Vagina (tissue), 2 donors: ENCODE data around the gene KIAA1210. TPM values are rescaled to one million over a fixed set of nuclear protein-coding genes. Genes with fewer than 3 reads are reported as not detected.

Experiments used
- DNase-seq, 2 donors: peaks; one replicate each; pipeline ENCODE4 v3.0.0-alpha.2; 2017; ENCODE audit errors: extremely low spot score in 2 of 2
- H3K27ac ChIP-seq: fragments of 200-600 bp; sonication (generic); one replicate; pipeline ENCODE4 v1.5.1; 2019
- H3K27me3 ChIP-seq: fragments of 200-600 bp; sonication (generic); one replicate; pipeline ENCODE4 v1.5.1; 2019
- H3K36me3 ChIP-seq, 2 donors: fragments of 200-600 bp; sonication (generic); one replicate each; pipeline ENCODE4 v1.5.1; 2017 to 2019
- H3K4me1 ChIP-seq: fragments of 200-600 bp; sonication (generic); one replicate; pipeline ENCODE4 v1.5.1; 2019
- H3K4me3 ChIP-seq, 2 donors: fragments of 200-600 bp; sonication (generic); 1 replicate in 1 of 2; 2 replicates in 1 of 2; pipeline ENCODE4 v1.5.1; 2016 to 2019
- H3K9me3 ChIP-seq: fragments of 200-600 bp; sonication (generic); one replicate; pipeline ENCODE4 v1.5.1; 2019
- POLR2A ChIP-seq, 2 donors: fragments of 450-650 bp; IDR thresholded peaks; one replicate each; pipeline ENCODE4 v1.6.1; 2017; ENCODE audit warnings: antibody characterized with exemption in 2 of 2, mild to moderate bottlenecking in 2 of 2, moderate library complexity in 2 of 2
- POLR2AphosphoS5 ChIP-seq, 2 donors: sonication (generic); formaldehyde crosslinking; IDR thresholded peaks; one replicate each; pipeline ENCODE4 v1.9.0; 2017; ENCODE audit warnings: antibody characterized with exemption in 2 of 2, mild to moderate bottlenecking in 2 of 2, low read depth in 1 of 2; ENCODE audit not compliant: insufficient read depth in 1 of 2
- intact Hi-C: fragments of 100-400 bp; cut with DNase I; formaldehyde crosslinking; loops from one replicate; pipeline ENCODE4 v1.15.1; 2023
- total RNA-seq: library from RNA; depleted of rRNA; stranded (reverse); fragments of >200 nt; gene quantifications from one replicate; pipeline ENCODE4 v1.2.3, GENCODE V29; 2016
- TF ChIP-seq, protein P1 (sequence below), 3 experiments: fragments of 450-650 bp in 2 of 3; fragments of 200-600 bp in 1 of 3; sonication (generic) in 1 of 3; IDR thresholded peaks; one replicate each; pipeline ENCODE4 v1.5.1; 2017 to 2019; ENCODE audit warnings: antibody characterized with exemption in 3 of 3, mild to moderate bottlenecking in 2 of 3, moderate library complexity in 2 of 3

Gene KIAA1210
- total RNA-seq, 1 donor from 2014 or later = not detected

DNA sequence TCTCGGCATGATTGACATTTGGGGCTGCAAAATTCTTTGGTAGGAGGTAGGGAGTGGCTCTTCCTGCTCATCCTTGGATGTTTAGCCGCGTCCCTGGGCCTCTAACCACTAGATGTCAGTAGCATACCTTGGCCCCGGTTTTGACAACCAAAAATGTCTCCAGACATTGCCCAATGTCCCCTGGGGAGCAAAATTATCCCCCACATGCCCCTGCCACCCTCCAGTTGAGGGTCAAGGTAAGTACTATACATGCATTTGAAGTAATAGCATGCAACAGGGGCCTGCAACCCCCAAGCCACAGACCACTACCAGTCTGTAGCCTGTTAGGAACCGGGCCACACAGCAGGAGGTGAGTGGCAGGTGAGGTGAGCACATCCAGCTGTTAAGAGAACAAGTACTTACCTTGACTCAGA lies 17.6 kb upstream of the KIAA1210 start:
- no peak overlapping the region for H3K27ac ChIP-seq
- intact Hi-C loops = no loop called here
- no peaks in the 10 kb centered on the region for H3K27me3 ChIP-seq
- H3K9me3 ChIP-seq = no peaks in the 10 kb centered on the region
- DNase-seq = no peak
- no peak for TF ChIP-seq POLR2AphosphoS5 (IDR thresholded peaks at IDR 0.05; ENCODE audit: insufficient read depth in 1 of 2, low read depth in 1 of 2)
- no peak for TF ChIP-seq POLR2A (IDR thresholded peaks at IDR 0.05)
- TF ChIP-seq, protein P1, sequence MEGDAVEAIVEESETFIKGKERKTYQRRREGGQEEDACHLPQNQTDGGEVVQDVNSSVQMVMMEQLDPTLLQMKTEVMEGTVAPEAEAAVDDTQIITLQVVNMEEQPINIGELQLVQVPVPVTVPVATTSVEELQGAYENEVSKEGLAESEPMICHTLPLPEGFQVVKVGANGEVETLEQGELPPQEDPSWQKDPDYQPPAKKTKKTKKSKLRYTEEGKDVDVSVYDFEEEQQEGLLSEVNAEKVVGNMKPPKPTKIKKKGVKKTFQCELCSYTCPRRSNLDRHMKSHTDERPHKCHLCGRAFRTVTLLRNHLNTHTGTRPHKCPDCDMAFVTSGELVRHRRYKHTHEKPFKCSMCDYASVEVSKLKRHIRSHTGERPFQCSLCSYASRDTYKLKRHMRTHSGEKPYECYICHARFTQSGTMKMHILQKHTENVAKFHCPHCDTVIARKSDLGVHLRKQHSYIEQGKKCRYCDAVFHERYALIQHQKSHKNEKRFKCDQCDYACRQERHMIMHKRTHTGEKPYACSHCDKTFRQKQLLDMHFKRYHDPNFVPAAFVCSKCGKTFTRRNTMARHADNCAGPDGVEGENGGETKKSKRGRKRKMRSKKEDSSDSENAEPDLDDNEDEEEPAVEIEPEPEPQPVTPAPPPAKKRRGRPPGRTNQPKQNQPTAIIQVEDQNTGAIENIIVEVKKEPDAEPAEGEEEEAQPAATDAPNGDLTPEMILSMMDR (IDR thresholded peaks at IDR 0.05) = no peak
- no peak overlapping the region for H3K4me3 ChIP-seq
- H3K4me1 ChIP-seq = no peaks in the 10 kb centered on the region
- H3K36me3 ChIP-seq = no peaks in the 10 kb centered on the region

DNA sequence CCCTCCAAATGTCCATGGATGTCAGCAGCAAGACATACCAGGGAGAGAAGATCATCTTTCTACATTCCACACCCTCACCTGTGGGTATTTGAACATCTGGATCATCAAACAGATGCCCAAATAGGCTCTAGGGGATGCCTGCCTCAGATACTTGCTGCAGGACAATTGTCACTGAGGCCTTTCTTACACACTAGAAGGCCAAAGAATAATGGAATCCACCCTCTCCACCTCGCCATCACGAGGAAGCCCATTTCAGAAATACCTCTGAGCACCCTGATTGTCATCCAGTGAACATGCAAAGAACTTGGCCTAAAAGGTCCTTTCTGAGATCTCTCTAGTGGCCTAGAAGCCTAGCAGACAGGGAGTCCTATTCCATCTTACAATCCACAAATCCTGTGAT lies 6.9 kb upstream of the KIAA1210 start:
- H3K4me1 ChIP-seq = no peaks in the 10 kb centered on the region
- TF ChIP-seq POLR2A (IDR thresholded peaks at IDR 0.05) (no peak), POLR2AphosphoS5 (IDR thresholded peaks at IDR 0.05; ENCODE audit: insufficient read depth in 1 of 2, low read depth in 1 of 2) (no peak)
- TF ChIP-seq, protein P1 (IDR thresholded peaks at IDR 0.05) = no peak
- H3K36me3 ChIP-seq = no peaks in the 10 kb centered on the region
- H3K4me3 ChIP-seq = no peak overlapping the region
- no peaks in the 10 kb centered on the region for H3K27me3 ChIP-seq
- intact Hi-C loops = no loop called here
- H3K9me3 ChIP-seq = no peaks in the 10 kb centered on the region
- DNase-seq = no peak
- no peak overlapping the region for H3K27ac ChIP-seq

DNA sequence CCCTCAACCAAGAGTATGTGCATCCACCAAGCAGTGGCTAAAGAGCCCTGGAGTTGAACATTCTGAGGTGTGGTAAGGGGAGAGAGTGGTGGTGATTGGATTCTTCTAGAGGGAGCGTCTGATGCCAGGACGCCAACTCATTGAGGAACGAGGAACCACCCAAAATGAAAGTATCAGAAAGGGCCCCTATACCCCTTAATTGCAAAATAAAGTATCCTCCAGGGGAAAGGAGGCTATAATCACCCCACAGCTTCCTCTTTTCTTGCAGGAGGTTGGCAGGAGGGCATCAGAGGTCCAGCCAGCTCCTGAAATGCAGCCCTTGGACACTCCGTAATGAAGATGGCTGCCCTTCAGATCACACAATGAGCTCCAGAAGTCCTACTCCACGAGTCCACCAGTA lies 5.3 kb upstream of the KIAA1210 start:
- intact Hi-C loops = no loop called here
- Histone ChIP-seq H3K36me3 (no peaks in the 10 kb centered on the region), H3K27me3 (no peaks in the 10 kb centered on the region), H3K4me3 (no peak overlapping the region), H3K9me3 (no peaks in the 10 kb centered on the region), H3K4me1 (no peaks in the 10 kb centered on the region), H3K27ac (no peak overlapping the region)
- DNase-seq = no peak
- TF ChIP-seq POLR2AphosphoS5 (IDR thresholded peaks at IDR 0.05; ENCODE audit: insufficient read depth in 1 of 2, low read depth in 1 of 2) (no peak), POLR2A (IDR thresholded peaks at IDR 0.05) (no peak)
- TF ChIP-seq, protein P1 (IDR thresholded peaks at IDR 0.05) = no peak

DNA sequence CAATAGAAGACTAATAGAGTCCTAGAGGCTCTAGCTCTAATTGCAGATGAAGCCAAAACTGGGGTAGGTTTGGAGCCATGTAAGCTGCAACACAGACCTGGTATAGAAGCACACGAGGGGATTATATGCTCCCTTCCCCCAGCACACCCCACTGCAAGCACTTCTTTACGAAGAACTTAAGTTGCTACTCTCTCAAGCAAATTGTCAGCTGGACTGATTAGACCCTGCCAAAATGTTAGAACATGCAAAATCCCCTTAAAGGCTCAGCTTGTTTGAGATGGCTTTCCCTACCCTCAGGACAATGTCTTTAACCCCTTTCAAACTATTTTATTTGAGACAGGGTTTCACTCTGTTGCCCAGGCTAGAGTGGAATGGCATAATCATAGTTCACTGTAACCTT lies 4.7 kb upstream of the KIAA1210 start:
- Histone ChIP-seq H3K9me3 (no peaks in the 10 kb centered on the region), H3K4me1 (no peaks in the 10 kb centered on the region), H3K4me3 (no peak overlapping the region), H3K36me3 (no peaks in the 10 kb centered on the region), H3K27ac (no peak overlapping the region), H3K27me3 (no peaks in the 10 kb centered on the region)
- peak in 1 of 2 donors; percentile 22 for DNase-seq
- intact Hi-C loops = no loop called here
- TF ChIP-seq POLR2AphosphoS5 (IDR thresholded peaks at IDR 0.05; ENCODE audit: insufficient read depth in 1 of 2, low read depth in 1 of 2) (no peak), POLR2A (IDR thresholded peaks at IDR 0.05) (no peak)
- TF ChIP-seq, protein P1 (IDR thresholded peaks at IDR 0.05) = no peak

DNA sequence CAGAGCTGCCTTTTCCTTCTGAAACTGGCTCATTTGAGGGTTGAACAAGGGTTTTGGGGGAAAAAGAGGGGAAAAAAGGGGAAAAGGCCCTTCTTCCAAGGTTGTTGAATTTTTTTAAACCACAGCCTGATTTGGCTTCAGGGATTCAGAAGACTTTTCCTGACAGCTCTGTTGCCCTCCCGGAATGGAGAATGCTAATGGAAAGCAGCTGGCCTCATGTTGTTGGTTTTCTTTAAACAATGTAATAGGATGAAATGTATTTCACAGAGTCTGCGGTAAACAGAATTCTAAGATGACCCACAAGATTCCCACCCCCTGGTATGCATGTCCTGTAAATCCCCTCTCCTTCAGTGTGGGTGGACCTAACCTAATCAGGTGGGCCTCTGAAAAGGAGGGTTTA lies 3.3 kb upstream of the KIAA1210 start:
- no peaks in the 10 kb centered on the region for H3K4me1 ChIP-seq
- TF ChIP-seq, protein P1 (IDR thresholded peaks at IDR 0.05) = no peak
- no peak for TF ChIP-seq POLR2AphosphoS5 (IDR thresholded peaks at IDR 0.05; ENCODE audit: insufficient read depth in 1 of 2, low read depth in 1 of 2)
- no peaks in the 10 kb centered on the region for H3K9me3 ChIP-seq
- H3K4me3 ChIP-seq = no peak overlapping the region
- H3K36me3 ChIP-seq = no peaks in the 10 kb centered on the region
- H3K27me3 ChIP-seq = no peaks in the 10 kb centered on the region
- H3K27ac ChIP-seq = no peak overlapping the region
- DNase-seq = no peak
- intact Hi-C loops = no loop called here
